ENCODE results near the gene HNRNPH1.

HNRNPH1 gene

GRCh38 chr5:179614745-179615144, 8.7 kb downstream of the HNRNPH1 start:
- DNase-seq (ENCODE audit: extremely low read depth, low read depth), result no peak
- no peak overlapping the region for H3K4me3 ChIP-seq (replicated peaks; ENCODE audit: low read depth, low read length)
- TF ChIP-seq CTCF (IDR thresholded peaks at IDR 0.05; ENCODE audit: low read depth, low read length, missing control alignments), result no peak

- DNase-seq (ENCODE audit: extremely low read depth, low read depth), result no peak
- H3K4me3 ChIP-seq (replicated peaks; ENCODE audit: low read depth, low read length), result no peak overlapping the region
- no peak for TF ChIP-seq CTCF (IDR thresholded peaks at IDR 0.05; ENCODE audit: low read depth, low read length, missing control alignments)
Observed at GRCh38 chr5:179613460-179614071, 9.9 kb downstream of the HNRNPH1 start.

- no peak for DNase-seq (ENCODE audit: extremely low read depth, low read depth)
Observed at GRCh38 chr5:179612577-179613459, 10.7 kb downstream of the HNRNPH1 start.

GRCh38 chr5:179610903-179611265, 12.6 kb downstream of the HNRNPH1 start:
- DNase-seq (ENCODE audit: extremely low read depth, low read depth), result no peak
- no peak overlapping the region for H3K4me3 ChIP-seq (replicated peaks; ENCODE audit: low read depth, low read length)

More at GRCh38 chr5:179612577-179613459, 10.7 kb downstream of the HNRNPH1 start:
- H3K4me3 ChIP-seq (replicated peaks; ENCODE audit: low read depth, low read length), result no peak overlapping the region
- TF ChIP-seq CTCF (IDR thresholded peaks at IDR 0.05; ENCODE audit: low read depth, low read length, missing control alignments), result no peak

GRCh38 chr5:179610109-179610902, 13.2 kb downstream of the HNRNPH1 start:
- TF ChIP-seq CTCF (IDR thresholded peaks at IDR 0.05; ENCODE audit: low read depth, low read length, missing control alignments), result no peak
- no peak for DNase-seq (ENCODE audit: extremely low read depth, low read depth)
- H3K4me3 ChIP-seq (replicated peaks; ENCODE audit: low read depth, low read length), result no peak overlapping the region

More at GRCh38 chr5:179610903-179611265, 12.6 kb downstream of the HNRNPH1 start:
- no peak for TF ChIP-seq CTCF (IDR thresholded peaks at IDR 0.05; ENCODE audit: low read depth, low read length, missing control alignments)

- no peak for TF ChIP-seq CTCF (IDR thresholded peaks at IDR 0.05; ENCODE audit: low read depth, low read length, missing control alignments)
- no peak overlapping the region for H3K4me3 ChIP-seq (replicated peaks; ENCODE audit: low read depth, low read length)
- DNase-seq (ENCODE audit: extremely low read depth, low read depth), result no peak
Observed at GRCh38 chr5:179609834-179610108, 13.7 kb downstream of the HNRNPH1 start.

Data from HFF-Myc (cell line).